Mammary epithelial cell (primary cell): ENCODE results near the gene BRINP1.

Source experiments
- EZH2 ChIP-seq: IDR thresholded peaks from 2 replicates; pipeline ENCODE4 v1.6.1; 2012; ENCODE audit warnings: low read length, inconsistent platforms, borderline replicate concordance
- TF ChIP-seq, protein P1 (sequence below), 2 donors: IDR thresholded peaks in 1 of 2; conservative IDR thresholded peaks in 1 of 2; 2 replicates each; pipeline ENCODE4 v1.5.1; 2011 to 2012; ENCODE audit warnings: inconsistent platforms in 2 of 2, low read length in 2 of 2, mild to moderate bottlenecking in 2 of 2, control low read depth in 1 of 2, low read depth in 1 of 2; ENCODE audit not compliant: insufficient read depth in 1 of 2; ENCODE audit errors: extremely low read depth in 1 of 2

- TF ChIP-seq, protein P1, sequence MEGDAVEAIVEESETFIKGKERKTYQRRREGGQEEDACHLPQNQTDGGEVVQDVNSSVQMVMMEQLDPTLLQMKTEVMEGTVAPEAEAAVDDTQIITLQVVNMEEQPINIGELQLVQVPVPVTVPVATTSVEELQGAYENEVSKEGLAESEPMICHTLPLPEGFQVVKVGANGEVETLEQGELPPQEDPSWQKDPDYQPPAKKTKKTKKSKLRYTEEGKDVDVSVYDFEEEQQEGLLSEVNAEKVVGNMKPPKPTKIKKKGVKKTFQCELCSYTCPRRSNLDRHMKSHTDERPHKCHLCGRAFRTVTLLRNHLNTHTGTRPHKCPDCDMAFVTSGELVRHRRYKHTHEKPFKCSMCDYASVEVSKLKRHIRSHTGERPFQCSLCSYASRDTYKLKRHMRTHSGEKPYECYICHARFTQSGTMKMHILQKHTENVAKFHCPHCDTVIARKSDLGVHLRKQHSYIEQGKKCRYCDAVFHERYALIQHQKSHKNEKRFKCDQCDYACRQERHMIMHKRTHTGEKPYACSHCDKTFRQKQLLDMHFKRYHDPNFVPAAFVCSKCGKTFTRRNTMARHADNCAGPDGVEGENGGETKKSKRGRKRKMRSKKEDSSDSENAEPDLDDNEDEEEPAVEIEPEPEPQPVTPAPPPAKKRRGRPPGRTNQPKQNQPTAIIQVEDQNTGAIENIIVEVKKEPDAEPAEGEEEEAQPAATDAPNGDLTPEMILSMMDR (conservative IDR thresholded peaks at IDR 0.05 in 1 of 2, IDR thresholded peaks at IDR 0.05 in 1 of 2; ENCODE audit: extremely low read depth in 1 of 2, insufficient read depth in 1 of 2, low read depth in 1 of 2, low read length in 2 of 2), result no peak
- no peak for TF ChIP-seq EZH2
Observed at GRCh38 chr9:119282476-119283077, 86.7 kb downstream of the BRINP1 start.
